ENCODE data around the gene SCARF1.

- no peak for TF ChIP-seq POLR2A (IDR thresholded peaks at IDR 0.05; ENCODE audit: low read depth, low read length)
- no peak for TF ChIP-seq POLR2AphosphoS5 (IDR thresholded peaks at IDR 0.05; ENCODE audit: low read depth, low read length)
- TF ChIP-seq POU2F2 (IDR thresholded peaks at IDR 0.05; ENCODE audit: low read depth, low read length): no peak
These were observed 16.6 kb downstream of the SCARF1 start for GRCh38 chr17:1628856-1629503.
